ENCODE measurements around the gene KRT4.

DNA sequence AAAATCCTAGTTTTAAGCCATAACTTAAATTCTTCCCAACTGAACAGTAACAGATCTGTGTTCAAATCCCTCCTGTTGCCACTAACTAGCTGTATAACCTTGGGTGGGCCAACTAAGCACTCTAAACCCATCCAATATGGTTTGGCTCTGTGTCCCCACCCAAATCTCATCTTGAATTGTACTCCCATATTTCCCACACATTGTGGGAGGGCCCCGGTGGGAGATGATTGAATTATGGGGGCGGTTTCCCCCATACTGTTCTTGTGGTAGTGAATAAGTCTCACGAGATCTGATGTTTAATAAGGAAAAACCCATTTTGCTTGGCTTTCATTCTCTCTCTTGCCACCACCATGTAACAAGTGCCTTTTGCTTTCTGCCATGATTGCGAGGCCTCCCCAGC is 1.2 kb upstream of the KRT4 start:
- TF ChIP-seq, protein P1, sequence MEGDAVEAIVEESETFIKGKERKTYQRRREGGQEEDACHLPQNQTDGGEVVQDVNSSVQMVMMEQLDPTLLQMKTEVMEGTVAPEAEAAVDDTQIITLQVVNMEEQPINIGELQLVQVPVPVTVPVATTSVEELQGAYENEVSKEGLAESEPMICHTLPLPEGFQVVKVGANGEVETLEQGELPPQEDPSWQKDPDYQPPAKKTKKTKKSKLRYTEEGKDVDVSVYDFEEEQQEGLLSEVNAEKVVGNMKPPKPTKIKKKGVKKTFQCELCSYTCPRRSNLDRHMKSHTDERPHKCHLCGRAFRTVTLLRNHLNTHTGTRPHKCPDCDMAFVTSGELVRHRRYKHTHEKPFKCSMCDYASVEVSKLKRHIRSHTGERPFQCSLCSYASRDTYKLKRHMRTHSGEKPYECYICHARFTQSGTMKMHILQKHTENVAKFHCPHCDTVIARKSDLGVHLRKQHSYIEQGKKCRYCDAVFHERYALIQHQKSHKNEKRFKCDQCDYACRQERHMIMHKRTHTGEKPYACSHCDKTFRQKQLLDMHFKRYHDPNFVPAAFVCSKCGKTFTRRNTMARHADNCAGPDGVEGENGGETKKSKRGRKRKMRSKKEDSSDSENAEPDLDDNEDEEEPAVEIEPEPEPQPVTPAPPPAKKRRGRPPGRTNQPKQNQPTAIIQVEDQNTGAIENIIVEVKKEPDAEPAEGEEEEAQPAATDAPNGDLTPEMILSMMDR (IDR thresholded peaks at IDR 0.05 in 8 of 11, conservative IDR thresholded peaks at IDR 0.05 in 3 of 11): no peak
- TF ChIP-seq POLR2AphosphoS5 (IDR thresholded peaks at IDR 0.05): no peak
- TF ChIP-seq POLR2A (IDR thresholded peaks at IDR 0.05): no peak
